ENCODE results near the gene FAM171A1. TPM values are rescaled to one million over a fixed set of nuclear protein-coding genes. Genes with fewer than 3 reads are reported as not detected.

Gene FAM171A1
- total and polyA plus RNA-seq, 2 donors (not counting 1 experiment from before 2014, with no cell fraction given) = 8.8 to 10.3 TPM

- no peaks in the 10 kb centered on the region for H3K79me2 ChIP-seq (ENCODE audit: control insufficient read depth, insufficient read depth, low read length)
- no peaks in the 10 kb centered on the region for H3K36me3 ChIP-seq (ENCODE audit: control insufficient read depth, insufficient read depth, low read length)
- no peaks in the 10 kb centered on the region for H3K4me1 ChIP-seq (ENCODE audit: control insufficient read depth, extremely low read depth, insufficient read depth, low read length)
- no peak for DNase-seq (ENCODE audit: low read depth in 2 of 2)
- no peak overlapping the region for H3K4me2 ChIP-seq (ENCODE audit: extremely low read depth, insufficient read depth, low read length)
- no peaks in the 10 kb centered on the region for H3K27me3 ChIP-seq (ENCODE audit: control insufficient read depth, insufficient read depth, low read length)
- H3K9ac ChIP-seq (ENCODE audit: insufficient read depth, low read length) = no peak overlapping the region
- no peak overlapping the region for H2AFZ ChIP-seq (ENCODE audit: low read length)
- TF ChIP-seq CTCF (conservative IDR thresholded peaks at IDR 0.05 in 1 of 2, IDR thresholded peaks at IDR 0.05 in 1 of 2; ENCODE audit: low read depth in 1 of 2, low read length in 2 of 2) (no peak), EZH2 (IDR thresholded peaks at IDR 0.05; ENCODE audit: low read length, missing control alignments) (no peak)
- H3K9me3 ChIP-seq (ENCODE audit: control insufficient read depth, insufficient read depth, low read depth, low read length) = no peaks in the 10 kb centered on the region
- H3K27ac ChIP-seq (ENCODE audit: insufficient read depth, low read length) = no peak overlapping the region
- no peaks in the 10 kb centered on the region for H4K20me1 ChIP-seq (ENCODE audit: control insufficient read depth, extremely low read depth, insufficient read depth, low read length)
- H3K4me3 ChIP-seq (replicated peaks in 1 of 4; ENCODE audit: control extremely low read depth in 1 of 4, insufficient read depth in 1 of 4, low read depth in 3 of 4, low read length in 4 of 4) = no peak overlapping the region
Measured at GRCh38 chr10:15300697-15301096, 70.4 kb downstream of the FAM171A1 start.

GRCh38 chr10:15300145-15300544, 70.9 kb downstream of the FAM171A1 start:
- H4K20me1 ChIP-seq (ENCODE audit: control insufficient read depth, extremely low read depth, insufficient read depth, low read length) = no peaks in the 10 kb centered on the region
- H3K9me3 ChIP-seq (ENCODE audit: control insufficient read depth, insufficient read depth, low read depth, low read length) = no peaks in the 10 kb centered on the region
- H3K27ac ChIP-seq (ENCODE audit: insufficient read depth, low read length) = no peak overlapping the region
- no peak overlapping the region for H3K4me3 ChIP-seq (replicated peaks in 1 of 4; ENCODE audit: control extremely low read depth in 1 of 4, insufficient read depth in 1 of 4, low read depth in 3 of 4, low read length in 4 of 4)
- no peak overlapping the region for H3K4me2 ChIP-seq (ENCODE audit: extremely low read depth, insufficient read depth, low read length)
- no peak for TF ChIP-seq CTCF (conservative IDR thresholded peaks at IDR 0.05 in 1 of 2, IDR thresholded peaks at IDR 0.05 in 1 of 2; ENCODE audit: low read depth in 1 of 2, low read length in 2 of 2)
- no peaks in the 10 kb centered on the region for H3K4me1 ChIP-seq (ENCODE audit: control insufficient read depth, extremely low read depth, insufficient read depth, low read length)
- no peaks in the 10 kb centered on the region for H3K36me3 ChIP-seq (ENCODE audit: control insufficient read depth, insufficient read depth, low read length)
- no peak overlapping the region for H3K9ac ChIP-seq (ENCODE audit: insufficient read depth, low read length)
- no peak for DNase-seq (ENCODE audit: low read depth in 2 of 2)
- no peak overlapping the region for H2AFZ ChIP-seq (ENCODE audit: low read length)
- H3K79me2 ChIP-seq (ENCODE audit: control insufficient read depth, insufficient read depth, low read length) = no peaks in the 10 kb centered on the region
- no peaks in the 10 kb centered on the region for H3K27me3 ChIP-seq (ENCODE audit: control insufficient read depth, insufficient read depth, low read length)

- Histone ChIP-seq H3K9me3 (ENCODE audit: control insufficient read depth, insufficient read depth, low read depth, low read length) (no peaks in the 10 kb centered on the region), H3K9ac (ENCODE audit: insufficient read depth, low read length) (no peak overlapping the region), H2AFZ (ENCODE audit: low read length) (no peak overlapping the region), H3K27ac (ENCODE audit: insufficient read depth, low read length) (no peak overlapping the region), H3K79me2 (ENCODE audit: control insufficient read depth, insufficient read depth, low read length) (no peaks in the 10 kb centered on the region), H3K27me3 (ENCODE audit: control insufficient read depth, insufficient read depth, low read length) (no peaks in the 10 kb centered on the region), H3K36me3 (ENCODE audit: control insufficient read depth, insufficient read depth, low read length) (no peaks in the 10 kb centered on the region), H4K20me1 (ENCODE audit: control insufficient read depth, extremely low read depth, insufficient read depth, low read length) (no peaks in the 10 kb centered on the region), H3K4me2 (ENCODE audit: extremely low read depth, insufficient read depth, low read length) (no peak overlapping the region), H3K4me3 (replicated peaks in 1 of 4; ENCODE audit: control extremely low read depth in 1 of 4, insufficient read depth in 1 of 4, low read depth in 3 of 4, low read length in 4 of 4) (no peak overlapping the region), H3K4me1 (ENCODE audit: control insufficient read depth, extremely low read depth, insufficient read depth, low read length) (no peaks in the 10 kb centered on the region)
- DNase-seq (ENCODE audit: low read depth in 2 of 2) = no peak
- no peak for TF ChIP-seq CTCF (conservative IDR thresholded peaks at IDR 0.05 in 1 of 2, IDR thresholded peaks at IDR 0.05 in 1 of 2; ENCODE audit: low read depth in 1 of 2, low read length in 2 of 2)
- no peak for TF ChIP-seq EZH2 (IDR thresholded peaks at IDR 0.05; ENCODE audit: low read length, missing control alignments)
Measured at GRCh38 chr10:15296701-15297100, 74.4 kb downstream of the FAM171A1 start.

Measured in fibroblast of lung (primary cell).